GM03348 (cell line): ENCODE data around the gene PARN.

ENCODE experiments used
- DNase-seq: peaks from one replicate; pipeline ENCODE4 v3.0.0; 2012; ENCODE audit warnings: low spot score

Gene PARN

DNA sequence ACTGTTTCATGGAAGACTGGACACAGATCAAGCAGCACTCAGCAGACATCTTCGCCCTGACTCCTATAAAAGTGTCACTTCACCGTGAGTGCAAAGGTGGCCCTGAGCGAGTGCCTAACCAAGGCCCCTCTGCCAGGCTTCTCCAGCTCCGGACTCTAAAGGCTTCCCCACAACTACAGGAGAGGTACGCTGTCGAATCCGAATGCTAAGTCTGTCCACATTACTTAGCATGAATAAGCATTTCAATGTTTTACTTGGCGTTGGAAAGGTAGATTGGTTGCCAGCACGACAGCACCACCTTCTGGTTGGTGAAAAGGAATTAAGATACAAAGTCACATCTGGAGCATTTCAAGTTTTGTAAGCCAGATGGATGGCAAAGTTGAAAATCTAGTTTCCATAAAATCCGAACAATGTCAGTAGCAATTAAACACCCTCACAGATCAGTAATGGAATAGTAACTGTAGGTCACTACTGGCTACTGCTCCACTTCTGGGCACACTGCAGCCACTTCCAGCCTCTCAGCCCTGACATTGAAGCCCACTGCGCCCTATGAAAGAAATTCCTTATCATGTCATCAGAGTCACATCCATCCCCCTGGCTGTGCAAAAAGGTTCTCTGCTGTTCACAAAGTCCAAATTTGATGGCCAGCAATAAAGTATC lies 100.9 kb downstream of the PARN start:
- DNase-seq = peak; percentile 77

DNA sequence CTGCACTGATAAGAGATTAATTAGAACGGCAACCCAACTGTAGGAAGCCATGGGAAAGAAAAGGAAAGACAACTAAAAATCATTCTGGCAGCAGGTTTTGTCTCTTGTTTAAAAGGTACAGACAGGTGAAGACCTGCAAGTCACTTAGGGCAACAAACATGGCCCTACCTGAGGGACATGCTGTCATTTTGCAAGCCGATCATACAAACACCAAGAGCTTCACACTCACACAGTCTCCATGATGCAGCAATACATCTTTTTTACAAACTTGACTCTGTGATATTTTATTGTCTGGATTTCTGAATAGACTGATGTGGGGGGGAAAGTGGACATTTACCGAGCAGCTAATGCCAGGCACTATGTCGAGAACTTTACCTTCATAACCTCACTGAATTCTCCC lies 101.8 kb downstream of the PARN start:
- no peak for DNase-seq

DNA sequence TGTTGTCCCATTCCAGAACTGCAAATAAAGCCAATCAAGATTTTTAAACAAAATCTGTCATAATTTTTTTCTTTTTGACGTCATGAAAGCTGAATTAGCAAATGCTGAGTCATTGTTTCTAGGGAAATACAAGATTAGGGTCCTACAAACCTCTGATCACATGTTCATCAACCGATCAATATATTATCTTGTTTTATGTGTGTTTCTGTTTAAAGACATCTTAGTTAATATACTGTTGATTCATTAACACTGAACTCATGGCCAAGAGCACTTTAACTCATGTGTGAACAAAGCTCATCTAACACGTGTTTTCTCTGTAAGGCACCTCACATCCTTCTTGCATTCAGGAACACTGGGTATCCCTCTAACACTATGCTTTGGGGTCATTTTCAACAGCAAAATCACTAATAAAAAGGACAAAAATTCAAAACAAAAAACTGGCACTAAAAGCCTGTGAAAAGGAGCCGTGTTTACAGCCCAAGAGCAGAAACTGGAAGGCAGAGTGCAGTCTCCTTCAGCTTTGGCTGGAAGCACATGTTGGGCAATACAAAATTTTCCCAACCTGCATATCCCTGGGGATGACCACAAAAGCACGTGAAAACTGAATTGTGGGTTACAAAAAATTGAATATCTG lies 102.5 kb downstream of the PARN start:
- peak; percentile 75 for DNase-seq

DNA sequence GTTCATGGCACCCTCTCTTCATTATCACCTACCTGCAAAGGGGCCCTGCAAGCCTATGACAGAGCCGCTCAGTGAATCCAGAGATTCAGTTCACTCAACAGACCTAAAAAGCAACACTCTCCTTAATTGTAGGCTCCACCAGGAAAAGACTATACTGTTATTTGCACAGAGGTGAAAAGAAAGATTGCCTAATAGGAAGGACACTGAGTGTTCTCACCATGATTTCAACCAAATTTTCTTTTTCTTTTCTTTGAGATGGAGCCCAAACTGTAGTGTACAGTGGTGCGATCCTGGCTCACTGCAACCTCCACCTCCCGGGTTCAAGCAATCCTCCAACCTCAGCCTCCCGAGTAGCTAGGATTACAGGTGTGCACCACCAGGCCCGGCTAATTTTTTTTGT lies 104.5 kb downstream of the PARN start:
- no peak for DNase-seq

DNA sequence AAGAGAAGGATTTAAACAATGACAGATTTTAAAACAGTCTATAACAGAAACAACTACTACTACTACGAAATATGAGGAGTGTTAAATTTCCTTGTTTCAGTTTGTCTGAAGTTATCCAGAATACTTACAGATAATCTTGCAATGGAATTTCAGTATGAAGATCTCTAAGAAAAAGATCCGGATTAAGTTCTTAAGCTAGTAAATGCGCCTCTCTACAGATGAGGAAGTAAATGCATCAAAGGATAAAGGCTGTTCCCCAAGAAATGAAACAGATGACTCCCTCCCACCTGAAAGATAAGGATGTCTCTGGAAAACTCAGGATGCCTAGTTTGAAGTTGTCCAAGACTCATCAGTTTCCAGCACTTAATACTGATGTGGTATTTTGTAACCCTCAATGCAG lies 105.1 kb downstream of the PARN start:
- DNase-seq = no peak

DNA sequence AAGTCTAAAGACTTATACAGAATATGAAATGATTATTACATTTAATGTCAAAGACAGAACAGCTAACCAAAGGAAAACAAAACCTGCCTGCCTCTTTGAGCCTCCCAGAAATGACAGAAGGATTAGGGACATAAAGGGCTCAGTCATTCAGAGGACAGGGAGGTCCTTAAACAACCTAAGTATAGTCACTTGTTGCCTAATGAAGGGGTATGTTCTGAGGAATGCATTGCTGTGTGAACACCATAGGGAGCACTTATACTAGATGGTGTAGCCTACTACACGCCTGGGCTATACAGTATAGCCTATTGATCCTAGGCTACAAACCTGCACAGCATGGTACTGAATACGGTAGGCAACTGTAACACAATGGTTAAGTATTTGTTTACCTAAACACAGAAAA lies 106.4 kb downstream of the PARN start:
- no peak for DNase-seq

DNA sequence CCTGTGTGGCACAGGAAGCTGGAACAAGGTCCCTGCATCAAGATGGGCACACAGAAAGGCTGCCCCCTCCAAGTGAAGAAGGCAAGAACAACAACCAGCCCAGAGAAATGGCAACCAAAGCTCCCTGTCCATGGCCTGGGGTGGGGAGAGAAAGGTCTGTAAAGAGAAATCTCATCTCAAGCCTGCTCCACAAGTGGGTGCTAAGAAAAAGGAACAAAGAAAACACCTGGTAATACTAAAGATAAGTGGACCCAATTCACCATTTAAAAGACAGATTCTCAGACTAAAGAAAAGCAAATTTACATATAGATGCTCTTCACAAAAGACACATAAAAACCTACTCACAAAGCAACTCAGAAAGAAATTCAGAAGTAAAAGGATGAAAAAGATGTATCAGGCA lies 107.4 kb downstream of the PARN start:
- DNase-seq = no peak

DNA sequence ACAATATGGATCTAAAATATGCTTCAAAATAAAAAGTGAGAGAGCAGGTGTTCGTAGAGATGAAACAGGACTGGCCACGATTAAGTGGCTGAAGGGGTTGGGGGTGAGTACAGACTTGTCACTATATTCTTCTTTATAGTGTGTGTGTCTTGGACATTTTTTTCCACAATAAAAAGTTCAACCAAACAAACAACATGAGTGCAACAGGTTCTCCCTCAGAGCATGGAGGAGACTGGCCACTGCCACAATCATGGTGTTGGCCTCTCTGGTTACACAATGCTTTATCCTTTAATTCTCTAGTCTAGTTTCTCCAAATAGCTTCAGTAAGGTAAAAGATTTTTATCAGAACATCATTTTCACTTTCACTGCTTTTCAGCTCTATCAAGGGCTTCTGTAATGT lies 109.3 kb downstream of the PARN start:
- DNase-seq = no peak

DNA sequence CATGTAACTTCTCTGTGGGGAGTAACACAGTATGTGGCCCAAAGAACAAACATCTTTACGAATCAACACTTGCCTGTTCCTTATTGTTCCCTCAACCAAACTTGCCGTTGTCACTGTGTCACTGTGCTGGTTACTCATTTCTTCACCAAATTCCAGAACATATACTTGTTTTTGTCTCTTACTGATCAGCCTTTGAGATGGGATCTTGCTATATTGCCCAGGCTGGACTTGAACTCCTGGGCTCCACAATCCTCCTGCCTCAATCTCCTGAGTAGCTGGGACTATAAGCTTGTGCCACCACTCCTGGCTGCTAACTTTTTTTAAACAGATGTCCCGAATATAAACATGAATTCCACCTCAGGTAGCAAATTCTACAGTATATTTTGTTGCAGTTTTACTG lies 115.1 kb downstream of the PARN start:
- no peak for DNase-seq

DNA sequence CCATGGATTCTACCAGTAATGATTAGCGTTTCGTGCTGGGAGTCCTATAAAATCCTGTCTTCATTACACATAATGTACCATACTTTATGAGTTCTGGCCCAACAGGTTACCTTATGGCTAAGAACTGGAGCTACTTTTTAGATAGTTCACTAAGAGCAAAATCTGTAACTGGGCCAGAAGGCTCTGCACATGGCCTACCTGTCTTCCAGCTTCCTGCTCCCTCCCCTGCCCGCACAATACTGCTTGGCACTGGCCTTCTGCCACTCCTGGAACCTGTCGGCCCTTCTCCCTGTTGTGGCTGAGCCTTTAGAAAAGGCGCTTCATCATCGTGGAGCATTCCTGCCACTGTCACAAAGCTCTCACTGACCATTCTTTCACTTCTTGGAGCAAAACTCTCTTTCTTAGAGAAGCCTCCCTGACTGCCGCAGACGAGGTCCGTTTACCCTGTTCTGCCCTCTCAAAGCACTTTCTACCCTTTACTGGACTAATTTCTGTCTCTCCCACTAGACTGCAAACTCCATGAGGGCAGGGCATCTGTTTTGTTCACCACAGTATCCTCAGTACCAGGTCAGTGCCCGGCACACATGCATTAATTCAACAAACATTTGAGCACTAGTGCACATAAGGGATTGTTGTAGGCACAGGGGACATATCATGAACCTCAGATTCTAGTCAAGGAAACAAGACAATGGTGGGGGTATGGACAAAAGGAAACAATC lies 116.5 kb downstream of the PARN start:
- no peak for DNase-seq

DNA sequence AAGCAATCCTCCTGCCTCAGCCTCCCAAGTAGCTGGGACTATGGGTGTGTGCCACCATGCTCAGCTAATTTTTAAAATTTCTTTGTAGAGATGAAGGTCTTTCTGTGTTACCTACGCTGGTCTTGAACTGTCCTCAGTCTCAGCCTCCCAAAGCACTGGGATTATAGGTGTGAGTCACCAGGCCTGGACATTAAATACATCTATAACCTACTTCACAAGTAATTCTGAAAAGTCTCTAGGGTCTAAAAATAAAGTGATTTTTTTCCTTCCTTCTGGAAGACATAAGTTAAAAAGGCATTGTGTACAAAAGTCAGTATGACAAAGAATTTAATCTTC lies 118.3 kb downstream of the PARN start:
- no peak for DNase-seq

DNA sequence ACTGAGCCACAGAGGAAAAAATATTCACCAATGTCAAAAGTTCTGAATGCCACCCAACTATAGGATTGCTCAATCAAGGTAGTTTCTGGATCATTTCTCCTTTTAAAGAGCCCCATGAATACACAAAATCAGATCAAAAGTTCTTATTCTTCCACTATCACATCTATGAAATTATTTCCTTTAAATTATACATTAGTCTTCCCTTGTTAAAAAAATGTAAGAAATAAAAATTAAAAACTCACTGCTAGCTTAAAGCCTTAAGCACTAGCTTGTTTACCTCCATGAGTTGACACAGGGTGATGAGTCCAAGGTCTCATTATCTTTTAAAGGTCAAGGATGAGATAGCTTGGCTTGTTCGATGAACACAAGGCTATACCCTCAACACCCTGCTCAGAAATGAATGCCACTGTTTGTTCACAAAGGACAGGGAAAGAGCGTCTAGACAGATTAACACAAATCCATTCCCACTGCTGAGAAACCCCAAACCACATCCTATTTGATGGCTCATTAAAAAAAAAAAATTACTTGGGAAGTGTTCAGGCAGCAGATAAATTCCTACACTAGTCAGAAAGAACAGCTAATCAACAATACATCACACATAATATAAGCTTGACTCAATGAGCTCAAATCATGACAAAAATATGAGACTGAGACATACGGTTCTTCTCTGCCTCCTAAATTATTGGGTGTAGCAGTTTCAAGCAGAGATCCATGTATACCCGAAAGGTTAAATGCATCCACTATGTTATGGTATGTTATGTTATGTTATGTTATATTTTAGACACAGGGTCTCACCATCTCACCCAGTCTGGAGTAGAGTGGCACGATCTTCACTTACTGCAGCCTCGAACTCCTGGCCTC lies 118.9 kb downstream of the PARN start:
- DNase-seq = peak; percentile 76

DNA sequence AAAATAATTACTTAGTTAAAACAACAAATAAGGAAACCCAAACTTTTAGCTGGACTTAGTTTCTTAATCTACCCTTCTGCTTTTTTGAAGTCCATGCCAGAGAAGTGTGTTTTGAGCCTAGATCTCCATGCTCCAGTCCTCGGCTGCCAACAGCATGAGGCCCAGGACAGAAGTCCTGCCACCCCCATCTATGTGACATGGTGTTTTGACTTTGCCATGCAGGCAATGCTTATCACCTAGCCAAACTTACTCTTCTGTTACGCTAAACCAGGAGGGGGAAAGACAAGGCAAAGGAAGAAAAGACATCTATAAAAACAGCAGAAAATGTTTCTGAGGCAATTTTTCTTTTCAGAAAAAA lies 119.5 kb downstream of the PARN start:
- no peak for DNase-seq

DNA sequence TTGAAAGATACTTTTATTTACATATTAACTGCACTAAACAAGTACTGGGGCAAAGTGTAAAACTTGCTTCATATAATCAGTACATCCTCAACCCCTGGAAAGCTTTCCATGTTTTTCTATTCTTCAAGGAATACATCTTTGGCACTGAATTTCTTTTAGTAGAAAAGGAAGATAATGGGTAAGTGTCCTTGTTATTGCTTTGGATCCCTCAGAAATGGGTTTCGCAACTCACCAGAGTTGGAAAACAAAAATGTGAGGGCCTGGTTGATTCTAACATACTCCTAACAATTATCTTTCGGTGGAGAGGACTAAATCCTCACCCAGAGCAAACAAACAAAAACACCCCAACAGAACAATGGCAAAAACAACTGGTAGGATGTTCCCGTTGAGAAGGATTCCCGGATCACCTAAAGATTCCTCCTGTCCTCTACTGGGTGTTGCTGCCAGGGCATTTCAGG lies 120.4 kb downstream of the PARN start:
- peak; percentile 43 for DNase-seq

DNA sequence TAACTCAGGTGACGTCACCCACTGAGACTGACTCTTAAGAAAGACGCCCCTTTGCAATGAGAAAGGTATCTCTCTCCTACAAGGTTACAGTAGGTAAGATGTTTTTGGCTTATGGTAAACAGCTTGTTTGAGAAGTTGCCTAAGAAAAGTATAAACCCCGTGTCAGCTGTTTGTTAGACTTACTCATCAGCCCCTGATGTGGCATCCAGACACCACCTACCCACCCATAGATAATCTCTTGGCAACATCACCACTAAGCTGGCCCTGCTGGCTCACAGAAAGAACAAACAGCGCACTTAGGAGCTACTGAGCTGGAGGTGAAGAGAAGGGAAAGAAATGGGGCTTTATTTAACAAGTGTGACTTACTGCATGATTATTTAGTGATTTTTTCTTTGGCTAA lies 121.0 kb downstream of the PARN start:
- DNase-seq = peak; percentile 44

DNA sequence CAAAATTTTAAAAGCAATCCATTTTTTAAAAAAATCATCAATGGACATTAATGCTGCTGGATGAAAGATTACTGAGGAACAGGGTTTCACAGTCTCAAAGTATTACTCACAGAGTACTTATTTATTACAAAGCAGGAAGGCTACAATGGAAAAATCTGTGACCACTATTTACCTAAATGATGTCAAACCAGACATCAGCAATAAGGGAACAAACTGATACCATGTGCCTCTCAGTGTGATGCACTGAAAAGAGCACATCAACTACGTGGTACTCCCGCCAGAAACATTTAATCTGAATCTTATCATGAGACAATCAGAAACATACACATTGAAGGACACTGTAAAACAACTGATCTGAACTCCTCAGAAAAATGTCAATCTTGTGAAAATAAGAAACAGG lies 124.2 kb downstream of the PARN start:
- DNase-seq = no peak

DNA sequence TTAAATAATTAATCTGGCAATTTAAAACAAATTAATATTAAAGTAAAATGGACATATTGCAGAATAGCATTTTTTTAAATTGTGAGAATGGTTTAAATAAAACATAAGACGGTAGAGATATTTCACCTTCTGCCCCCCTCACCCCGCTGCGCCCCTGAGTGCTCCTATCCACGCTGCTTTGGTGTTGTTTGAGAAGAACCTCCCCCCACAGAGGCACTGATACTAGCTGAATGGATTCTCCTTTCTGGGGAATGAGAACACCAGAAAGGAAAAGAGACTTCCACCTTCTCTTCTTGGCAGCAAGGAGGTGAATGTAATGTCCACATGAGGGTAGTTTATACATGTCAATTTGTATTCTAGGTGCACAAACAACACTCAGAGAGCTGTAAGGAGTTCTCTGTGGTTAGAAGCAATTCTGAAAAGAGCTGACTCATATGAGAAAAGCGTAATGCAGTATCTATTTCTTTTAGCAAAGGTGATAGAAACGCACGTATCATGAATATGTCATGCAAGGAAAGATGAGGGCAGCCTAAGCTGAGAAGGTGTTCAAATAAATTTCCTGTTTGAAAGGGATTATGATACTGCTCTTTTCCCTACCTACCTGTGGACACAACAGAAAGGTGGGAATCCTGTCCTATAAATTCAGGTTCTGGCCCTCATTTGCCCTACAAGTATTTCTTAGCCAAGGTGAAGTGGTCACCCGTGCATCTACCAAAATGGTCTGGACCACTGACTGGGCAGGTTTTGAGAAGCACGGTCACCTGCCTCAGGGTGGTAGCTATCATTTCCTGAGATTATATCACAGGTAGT lies 126.9 kb downstream of the PARN start:
- no peak for DNase-seq

DNA sequence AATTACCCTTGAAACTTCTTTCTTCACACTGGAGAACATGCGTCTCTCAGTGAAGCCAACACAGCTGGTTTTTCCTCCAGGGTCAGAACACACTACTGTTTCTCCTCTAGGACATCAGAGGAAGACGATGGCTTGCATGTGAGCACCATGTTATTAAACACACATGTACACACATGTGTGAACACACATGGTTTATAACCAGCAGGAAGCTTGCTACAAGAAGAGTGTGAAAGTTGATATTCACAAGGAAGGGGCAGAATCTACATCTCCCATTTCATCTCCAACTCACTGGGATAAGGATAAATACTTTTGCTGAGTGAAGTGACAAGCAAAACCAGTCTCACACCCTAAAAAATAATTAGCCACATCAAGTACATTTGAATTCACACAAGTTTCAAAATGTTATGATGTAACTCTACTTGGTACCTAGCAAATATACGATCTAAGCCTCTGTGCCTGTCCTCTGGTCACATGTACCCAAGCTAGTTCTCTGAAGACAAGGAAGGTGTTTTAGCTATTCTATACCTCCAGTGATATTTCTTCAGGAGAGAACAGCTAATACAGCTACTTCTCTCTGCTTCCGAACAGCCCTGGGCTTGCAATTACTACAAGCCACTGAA lies 127.7 kb downstream of the PARN start:
- DNase-seq = no peak

DNA sequence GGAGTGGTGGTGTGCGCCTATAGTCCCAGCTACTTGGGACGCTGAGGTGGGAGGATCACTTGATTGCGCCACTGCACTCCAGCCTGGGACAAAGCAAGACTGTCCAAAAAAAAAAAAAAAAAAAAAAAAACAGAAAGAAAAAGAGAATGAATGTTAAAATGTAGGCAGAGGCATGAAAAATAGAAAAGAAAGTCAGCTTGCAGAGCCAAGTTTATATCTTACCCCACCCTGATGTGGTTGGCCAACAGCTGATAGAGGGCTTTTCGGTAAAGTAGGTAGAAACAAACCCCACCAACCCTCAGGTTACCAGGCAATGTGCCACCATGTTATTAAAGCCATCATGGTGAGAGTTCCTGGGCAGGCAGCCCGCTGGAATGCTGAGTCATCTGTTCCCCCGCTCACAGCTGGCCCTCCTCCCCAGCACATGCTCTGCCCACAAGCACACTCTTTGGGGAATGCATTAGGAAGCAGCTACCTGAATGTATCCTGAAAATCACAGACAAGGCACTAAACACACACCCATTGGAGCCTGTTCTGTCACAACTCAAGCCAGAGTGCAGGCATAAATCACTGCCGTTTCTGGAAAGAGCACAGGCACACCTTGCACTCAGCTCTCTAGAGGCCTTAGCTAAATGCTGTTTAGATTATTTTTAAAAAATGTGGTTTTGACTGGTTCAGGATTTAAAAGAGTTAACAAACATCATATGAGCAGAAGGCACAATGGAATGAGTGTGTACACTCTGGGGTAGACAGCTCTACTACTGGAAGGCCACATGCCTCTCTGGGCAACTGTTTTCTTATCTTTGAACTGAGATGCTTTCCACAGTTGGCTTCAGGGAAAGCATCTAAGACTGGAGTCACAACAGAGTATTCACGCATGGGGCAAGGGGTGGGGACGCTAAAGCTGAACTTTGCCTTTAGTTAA lies 128.5 kb downstream of the PARN start:
- DNase-seq = peak; percentile 88

DNA sequence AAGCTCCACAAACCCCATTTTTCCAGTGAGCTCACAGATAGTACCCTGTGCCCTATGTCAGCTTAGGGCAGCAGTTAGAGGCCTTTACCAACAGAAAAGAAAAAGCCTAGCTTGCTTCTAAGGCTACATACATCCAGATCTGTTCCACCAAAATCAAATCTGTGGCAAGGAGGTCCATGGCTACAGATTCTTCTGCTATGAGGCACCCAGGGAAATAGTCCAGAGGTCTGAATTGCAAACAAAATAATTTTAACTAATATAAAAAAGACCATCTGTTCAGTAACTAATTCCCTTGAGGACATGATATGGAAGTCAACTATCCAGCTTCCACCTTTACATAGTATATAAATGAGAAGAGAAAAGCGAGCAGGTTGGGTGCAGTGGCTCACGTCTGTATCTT lies 129.3 kb downstream of the PARN start:
- DNase-seq = peak; percentile 21
